NCI-H2081 (cell line): ENCODE measurements around the gene MAD1L1.

ENCODE experiments used
- DNase-seq, 2 experiments: peaks; one replicate each; lab custom pipeline; 2025; lab: John Stamatoyannopoulos, UW

MAD1L1 gene

DNA sequence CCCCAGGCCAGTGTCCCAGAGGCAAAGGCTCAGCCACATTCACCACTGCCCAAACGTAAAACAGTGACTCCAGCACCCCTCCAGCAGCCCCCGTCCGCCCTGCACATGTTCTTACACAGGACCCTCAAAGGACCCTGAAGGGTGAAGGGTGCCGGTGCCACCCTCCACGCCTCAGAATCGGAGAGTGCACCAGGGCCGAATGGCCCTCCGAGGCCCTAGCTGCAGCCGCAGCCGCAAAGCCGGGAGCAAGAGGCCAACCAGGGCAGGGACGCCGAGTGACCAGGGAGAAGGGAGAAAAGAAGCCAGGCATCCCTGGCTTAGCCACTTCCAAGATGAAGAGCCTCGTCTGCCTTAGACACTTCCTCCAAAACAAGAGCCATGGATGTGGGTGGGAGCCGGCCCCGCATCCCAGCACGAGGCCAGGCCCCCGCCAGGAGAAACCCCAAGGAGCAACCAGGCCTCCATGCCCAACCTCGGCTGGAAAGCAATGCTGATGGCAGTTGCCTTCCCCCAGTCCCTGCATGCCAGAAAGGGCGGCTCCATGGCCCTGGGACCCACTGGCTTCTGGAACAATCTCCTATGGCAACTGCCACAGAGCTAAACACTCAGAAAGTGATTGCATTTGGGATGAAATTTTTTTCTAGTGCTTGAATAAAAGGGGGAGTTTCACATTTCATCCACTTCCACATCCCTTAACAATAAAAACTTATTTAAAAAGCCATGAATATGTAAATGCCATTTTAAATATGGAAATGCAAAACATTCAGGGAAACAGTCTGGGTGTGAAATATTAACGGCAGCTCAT, 92.3 kb downstream of the MAD1L1 start:
- DNase-seq, result no peak

DNA sequence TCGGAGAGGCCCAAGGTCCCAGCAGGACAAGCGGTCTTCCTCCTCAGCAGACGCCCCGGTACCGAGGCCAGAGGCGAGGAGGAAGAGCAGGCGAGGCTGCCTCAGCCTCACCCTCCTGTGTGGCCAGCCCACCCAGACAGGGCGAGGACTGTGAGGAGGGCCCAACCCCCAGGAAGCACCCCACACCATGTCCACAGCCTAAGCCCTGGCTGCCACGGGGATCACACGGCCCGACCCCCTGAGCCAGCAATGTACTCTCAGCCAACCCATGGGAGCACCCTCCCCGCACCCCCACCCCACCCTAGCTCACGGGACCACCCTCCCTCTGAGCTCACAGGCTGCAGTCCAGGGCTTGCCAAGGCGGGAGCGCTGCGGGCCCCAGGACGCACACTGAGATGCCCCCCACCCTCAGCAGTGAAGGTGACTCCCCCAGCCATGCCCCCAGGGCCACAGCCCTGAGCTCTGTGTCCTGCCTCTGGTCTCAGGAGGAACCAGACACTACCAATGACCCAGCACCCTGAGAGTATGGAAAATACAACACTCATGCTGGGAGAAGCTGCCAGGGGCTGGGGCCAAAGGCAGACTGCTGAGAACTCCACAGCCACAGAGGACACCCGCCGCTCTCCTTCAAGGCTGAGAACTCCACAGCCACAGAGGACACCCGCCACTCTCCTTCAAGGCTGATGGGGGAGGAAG, 93.6 kb downstream of the MAD1L1 start:
- no peak for DNase-seq

DNA sequence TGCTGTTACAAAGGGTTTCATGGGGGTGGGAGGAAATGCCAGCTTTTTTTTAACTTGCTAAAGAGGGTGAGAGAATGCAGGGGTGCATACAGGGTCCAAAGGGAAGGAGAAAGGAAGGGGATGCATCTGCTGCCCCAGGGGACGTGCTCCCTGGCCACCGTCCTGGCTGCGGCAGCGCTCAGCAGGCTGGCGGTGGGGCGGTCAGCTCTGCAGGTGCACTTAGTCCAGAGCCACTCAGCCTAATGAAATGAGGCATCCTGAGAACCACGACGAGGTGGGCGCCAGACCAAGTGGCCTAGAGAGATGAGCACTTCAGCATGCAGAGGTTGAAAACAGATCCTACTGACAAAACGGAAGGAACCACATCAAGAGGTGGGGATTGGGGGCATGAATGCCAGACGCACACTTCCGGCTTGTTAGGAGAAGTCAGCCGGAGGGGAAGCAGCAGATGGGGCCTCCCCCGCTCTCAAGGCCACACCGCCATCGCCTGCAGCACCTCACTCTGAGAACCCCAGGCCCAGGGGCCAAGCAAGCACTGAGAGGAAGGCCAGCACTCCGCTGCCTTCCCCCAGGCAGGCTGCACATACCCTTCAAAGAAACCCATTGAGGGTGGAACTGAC, 94.5 kb downstream of the MAD1L1 start:
- DNase-seq, result no peak

DNA sequence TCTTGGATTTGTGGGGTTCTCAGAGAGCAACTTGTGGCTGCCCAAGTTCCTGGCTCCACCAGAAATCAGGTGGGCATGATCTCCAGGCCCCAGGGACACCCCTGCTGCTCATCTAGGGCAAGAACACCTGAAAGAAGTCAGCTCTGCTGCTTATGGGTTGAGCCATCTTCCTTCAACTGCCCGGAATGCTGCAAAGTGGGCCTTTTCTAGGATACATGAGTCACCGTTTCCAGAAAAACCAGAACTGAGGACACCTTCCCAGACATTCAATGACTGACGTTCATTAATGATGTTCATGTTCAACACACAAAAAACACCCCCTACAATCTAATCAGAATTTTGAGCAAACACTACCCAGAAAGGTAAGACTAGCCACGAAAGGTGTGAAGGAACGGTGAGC, 98.0 kb downstream of the MAD1L1 start:
- no peak for DNase-seq

DNA sequence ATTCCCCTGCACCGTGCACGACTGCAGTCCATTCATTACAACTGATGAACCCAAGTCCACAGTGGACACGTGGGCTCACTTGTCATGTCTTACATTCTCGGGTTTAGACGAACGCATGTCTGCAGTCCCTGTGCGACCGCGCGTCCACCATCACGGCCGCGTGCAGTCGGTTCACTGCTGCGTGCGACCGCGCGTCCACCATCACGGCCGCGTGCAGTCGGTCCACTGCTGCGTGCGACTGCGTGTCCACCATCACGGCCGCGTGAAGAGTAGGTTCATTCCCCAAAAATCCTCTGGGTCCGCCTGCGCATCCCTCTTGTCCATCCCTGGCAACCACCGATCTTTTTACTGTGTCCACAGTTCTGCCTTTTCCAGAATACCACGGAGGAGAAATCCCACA, 100.5 kb downstream of the MAD1L1 start:
- no peak for DNase-seq

DNA sequence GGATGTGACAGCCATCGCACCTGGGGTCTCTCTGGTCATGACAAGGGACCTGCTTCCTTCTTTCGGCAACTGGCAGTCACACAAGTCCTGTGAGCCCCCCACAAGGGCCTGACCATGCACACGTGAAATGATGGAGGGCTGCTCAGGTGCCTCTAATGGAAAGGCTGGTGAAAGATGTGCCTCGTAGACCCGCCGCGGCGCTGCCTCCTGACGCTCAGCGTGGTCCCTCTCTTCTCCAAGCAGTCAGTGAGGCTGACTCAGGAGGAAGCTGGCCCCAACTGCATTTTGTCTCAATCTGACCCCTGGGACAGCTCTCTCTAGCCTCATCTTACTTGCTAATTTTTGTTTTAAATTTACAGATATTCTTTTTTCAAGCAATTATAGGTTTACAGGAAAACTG, 100.9 kb downstream of the MAD1L1 start:
- no peak for DNase-seq

DNA sequence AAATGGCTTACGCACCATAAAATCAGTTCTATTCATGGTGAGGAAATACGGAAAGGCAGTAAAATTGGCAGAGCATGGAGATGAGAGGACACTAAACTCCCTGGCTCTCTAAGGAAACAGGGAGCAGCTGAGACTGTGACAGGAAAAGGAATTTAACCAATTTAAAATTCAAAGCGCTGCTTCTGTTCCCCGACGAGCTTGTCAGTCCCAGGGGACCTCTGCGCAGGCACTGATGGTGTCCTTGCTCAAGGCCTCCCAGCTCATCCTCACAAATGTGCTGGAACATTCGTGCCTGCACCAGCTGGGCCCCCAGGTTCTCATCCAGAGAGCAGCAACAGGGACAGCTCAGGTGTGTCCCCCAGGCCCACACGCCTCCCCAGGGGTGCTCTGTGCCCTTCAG, 101.4 kb downstream of the MAD1L1 start:
- DNase-seq, result no peak

DNA sequence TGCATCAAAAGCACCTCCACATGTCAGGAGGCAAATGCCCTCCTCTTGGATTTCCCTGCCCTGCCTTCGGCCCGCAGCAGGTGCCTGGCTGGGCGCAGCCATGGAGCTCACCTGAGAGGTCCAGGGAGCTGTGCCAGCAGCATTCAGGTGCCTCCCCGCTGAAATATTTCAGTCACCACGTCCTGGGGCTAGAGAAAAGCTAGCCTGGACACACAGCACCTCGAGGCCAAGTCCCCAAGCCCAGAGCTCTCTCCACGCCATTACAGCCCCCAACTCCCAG, 102.7 kb downstream of the MAD1L1 start:
- no peak for DNase-seq

DNA sequence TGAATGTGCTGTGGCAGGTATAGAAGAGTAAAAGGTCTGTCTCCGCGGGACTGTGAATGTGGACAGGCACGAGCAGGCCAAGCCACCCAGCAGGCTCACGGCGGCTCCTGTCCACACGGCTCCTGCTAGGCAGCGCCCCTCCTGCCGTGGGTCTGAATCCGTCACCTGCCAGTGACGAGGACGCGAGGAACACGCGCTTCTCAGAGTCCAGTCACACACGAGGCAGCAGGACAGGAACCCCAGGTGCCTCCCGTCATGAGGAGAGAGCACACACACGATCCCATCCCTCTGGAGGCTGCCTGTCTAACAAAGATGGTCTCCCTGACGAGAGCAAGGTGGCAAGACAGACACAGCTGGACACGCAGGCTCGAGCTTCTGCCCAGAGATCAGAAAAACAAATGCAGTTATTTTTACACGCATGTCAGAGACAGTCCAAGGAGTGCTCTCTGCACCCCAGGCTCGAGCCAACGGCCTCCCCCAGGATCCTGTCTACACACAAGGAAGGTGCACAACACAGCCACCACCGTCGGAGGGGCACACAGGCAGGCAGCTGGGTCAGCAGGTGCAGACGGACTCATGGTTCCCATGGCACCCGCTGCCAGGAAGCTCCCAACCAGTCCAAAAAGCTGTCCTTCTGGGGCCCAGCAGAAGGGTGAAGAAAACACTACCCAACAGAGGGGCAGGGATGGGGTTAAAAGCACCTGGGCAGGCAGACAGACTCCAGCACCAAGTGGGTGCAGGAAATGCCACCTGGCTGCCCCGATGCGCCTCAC, 103.2 kb downstream of the MAD1L1 start:
- DNase-seq, result peak in 1 of 2 experiments; percentile 26

DNA sequence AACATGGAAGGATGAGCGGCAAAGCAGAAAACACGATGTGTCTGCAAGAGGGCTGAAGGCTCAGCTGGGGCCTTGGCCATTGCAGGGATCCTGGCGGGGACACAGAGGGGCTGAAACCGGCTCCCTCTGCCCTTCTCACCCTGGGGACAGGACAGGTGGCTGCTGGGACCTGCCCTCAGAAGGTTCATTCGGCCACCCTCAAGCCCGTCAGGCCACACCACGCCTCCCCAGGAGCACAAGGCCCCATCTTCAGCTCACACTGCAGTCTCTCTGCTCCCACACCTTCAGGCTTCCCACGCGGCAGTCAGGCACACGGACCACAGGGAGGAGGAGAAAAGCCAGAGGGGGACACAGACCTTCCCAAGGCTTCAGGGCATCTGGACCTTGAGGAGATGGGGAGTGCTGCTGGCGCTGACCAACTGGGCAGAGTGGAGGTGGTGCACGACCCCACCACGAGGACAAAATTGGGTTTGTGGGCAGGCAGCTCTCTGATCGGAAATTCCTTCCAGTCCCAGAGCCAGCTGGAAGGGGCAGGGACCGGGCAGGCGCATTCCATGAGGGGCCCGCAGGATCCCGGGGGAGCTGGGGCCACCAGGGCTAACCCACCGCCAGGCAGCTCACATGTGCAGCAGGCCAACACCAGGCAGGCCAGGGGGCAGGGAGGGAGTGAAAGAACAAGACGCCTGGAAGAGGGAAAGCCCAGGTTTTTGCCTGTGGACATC, 104.0 kb downstream of the MAD1L1 start:
- no peak for DNase-seq

DNA sequence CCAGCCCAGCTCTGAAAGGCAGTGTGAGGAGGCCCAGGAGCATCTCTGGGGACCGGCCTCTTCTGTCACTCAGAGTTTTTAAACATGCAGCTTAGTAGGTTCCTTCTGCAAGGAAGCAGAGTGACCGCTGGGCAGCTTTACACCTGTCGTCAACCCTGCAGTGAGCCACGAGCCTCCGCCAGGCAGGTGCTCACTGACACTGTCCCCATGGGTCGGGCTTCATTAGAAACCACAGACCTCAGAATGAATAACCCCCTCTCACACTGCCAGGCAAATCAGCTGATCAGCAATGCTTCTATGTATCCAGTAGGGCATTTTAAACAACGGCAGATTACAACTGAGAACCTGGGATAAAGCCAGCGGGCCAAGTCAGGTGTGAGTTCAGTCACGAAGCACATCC, 106.1 kb downstream of the MAD1L1 start:
- no peak for DNase-seq

DNA sequence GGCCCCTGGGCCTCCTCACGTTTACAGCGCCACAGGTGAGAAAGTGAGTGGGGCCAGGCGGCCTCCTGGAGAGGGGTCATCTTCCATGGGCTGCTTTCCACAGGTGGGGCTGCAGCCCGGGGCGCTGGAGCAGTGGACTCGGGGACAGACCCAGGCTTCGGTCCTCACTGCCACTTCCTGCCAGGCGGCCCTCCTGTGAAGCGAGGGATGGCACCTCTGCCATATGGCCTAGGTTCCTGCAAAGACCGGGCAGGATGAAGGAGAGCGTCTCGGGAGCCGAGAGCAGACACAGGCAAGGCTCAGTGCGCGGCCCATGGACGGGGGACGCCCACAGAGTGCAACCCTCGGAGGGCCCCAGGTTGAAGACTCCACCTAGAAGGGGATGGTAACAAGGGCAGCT, 106.8 kb downstream of the MAD1L1 start:
- DNase-seq, result no peak

DNA sequence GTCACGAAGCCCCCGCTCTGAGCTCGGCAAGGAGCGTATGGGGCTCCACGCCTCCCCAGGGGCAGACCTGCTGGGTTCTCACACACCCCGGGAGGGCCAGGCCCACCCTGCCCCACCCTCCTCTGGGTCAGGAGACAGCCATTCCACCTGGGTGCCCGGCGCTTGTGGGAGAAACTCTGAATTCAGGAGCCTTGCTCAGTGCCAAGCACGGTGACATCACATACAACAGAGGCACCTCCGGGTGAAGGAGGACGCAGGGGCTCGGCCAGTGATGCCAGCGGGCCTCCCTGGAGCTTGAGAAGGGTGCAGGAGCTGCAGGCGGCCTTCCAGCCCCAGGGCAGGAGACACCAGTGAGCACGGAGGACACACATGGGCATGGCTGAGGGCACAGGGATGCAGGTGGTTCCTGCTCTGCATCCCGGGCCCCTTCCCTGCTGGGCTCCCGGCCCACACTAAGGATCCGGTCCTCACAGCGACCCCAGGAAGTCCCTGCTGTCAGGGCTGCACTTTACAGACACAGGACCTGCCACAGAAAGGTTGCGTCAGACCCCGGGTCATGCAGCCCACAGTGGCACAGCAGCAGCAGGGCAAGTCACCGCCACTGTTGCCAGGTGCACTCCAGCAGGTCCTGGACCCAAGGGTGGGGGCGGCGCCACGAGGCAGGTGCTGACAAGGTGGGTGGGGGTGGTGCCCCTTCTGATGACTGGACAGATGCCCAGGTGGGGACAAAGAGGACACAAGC, 108.0 kb downstream of the MAD1L1 start:
- DNase-seq, result peak in 1 of 2 experiments; percentile 25

DNA sequence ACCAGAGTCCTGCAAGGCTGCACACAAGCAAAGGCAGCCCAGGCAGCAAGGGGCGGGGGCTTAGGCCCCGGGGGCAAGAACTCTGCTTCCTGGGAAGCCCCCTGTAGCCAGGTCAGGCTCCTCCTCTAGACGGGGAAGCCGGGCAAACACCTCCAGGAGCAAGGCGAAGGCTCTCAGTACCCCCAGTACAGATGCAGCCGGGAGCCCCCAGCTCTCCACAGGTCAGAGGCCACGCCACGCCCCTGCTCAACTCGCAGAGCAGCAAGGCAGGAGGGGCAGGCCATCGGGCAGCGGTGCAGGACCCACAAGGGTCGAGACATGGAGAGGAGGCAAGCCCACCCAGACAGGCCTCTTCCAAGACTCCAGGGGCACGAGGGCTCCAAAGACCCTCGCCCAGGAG, 108.8 kb downstream of the MAD1L1 start:
- DNase-seq, result no peak

DNA sequence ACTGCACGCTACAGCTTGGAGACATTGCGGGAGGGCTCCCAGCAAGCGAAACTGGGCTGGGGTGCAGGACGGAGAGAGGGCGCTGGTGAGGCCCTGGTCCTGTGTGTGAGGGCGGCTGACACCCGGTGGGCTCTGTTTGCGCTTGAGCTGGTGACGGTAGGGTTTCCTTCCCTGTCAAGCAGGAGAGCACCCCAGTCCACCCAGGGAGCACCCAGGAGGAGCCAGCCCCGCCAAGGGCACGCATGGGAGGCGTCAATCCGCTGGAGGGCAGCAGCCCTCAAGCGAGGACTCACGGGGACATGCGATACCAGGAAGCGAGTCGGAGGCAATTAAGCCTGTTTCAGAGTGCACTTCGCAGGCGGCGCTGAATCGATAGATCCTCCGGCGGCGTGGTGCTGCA, 109.4 kb downstream of the MAD1L1 start:
- DNase-seq, result peak; percentile 94 to 96

DNA sequence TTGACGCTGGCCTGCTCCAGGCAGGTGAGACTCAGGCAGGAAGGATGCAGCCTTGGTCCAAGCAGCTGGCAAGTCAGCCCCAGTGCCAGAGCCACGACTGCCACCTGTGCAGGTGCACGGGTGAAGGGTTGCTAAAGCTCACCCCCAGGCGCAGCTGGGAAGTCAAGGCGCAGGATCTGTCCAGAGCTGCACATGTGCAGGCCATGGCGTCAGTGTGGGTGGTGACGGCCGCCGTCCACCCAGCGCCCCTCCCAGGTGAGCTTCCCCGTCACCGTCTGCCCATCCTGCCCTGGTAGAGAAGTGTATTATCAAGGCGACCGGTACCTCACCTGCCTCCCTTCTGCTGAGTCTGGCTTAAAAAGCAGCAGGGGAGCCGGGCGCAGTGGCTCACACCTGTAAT, 110.1 kb downstream of the MAD1L1 start:
- no peak for DNase-seq

DNA sequence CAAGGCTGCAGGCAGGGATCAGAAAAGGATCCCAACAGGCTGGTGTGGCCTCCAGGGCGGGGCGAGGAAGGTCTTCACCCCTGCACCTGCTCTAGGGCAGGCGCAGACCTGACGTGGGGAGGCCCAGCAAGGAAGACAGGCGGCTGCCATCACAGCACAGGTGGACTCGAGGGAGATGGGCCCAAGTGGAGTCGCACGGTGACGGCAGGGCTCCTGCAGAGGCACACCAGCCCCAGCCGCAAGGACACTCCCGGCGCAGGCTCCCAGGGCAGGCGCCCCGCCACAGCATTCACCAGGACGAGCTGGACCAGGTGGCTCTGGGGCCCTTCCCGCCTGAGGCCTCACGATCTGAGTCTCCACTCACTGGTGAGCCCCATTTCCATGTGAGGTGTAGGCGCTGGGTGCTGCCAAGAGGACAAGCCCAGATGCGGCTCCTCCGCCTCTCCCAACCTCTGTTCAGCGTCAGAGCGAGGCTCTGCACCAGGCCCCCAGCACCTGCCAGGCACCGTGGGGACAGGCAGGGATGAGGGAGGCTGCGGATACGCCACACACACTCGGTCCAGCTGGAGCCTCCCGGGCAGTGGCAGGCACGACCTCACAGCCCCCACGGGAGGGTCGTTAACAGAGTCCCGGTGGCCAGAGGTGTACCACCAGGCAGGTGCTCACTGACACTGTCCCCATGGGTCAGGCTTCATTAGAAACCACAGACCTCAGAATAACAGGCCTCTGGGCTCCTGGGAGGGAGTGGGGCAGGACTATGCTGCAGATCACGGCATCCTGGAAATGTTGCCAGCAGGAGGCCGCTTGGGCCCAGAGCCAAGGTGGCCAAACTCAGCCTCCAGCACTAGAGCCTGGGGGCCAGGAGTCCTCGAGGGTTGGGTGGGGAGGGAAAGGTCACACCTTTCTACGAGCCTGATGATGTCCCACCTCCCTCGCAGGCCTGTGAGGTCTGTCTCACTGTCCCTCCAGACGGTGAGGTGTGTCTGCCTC, 111.6 kb downstream of the MAD1L1 start:
- DNase-seq, result no peak

DNA sequence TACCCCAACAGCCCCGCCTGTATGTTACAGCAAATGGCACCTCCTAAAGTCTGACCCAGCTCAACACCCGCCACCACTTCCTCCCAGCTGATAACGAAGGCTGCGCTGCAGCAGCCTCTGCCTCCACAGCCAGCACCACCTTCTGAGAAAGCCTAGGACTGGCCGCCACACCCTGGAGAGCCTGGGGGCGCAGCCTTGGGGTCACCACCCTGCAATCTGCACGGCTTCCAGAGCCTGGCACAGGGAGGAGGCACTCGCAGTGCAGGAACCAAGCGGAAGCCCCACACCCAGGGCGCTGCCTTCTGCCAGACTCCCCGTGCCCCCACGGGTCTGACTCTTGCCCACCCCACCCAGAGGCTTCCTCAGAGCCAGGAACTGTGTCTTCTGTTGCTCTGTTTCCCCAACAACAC, 112.5 kb downstream of the MAD1L1 start:
- DNase-seq, result no peak

DNA sequence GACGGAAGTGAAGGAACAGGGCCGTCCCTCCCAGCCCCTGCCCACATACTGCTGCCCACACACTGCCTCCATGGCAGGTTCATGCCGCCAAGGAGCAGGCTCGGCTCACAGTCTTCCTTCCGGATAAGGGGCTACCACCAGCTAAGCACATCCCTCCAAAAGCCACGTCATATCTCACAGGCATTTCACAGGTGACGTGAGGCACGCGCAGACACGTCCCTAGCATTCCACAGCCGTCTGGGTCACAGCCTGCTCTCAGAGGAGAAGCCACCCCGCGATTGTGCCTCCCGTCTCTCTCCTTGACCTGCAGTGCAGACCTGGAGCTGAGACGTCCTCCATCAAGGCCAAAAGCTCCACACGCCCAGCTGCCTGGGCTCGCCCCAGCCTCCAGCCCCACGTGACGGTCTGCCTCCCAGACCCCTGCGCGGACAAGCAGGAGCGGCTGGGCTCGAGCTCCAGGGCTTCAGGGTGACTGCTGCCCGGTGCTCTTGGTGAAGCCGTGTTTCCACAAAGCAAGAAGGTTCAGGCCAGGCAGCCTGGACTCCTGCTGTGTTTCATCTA, 114.0 kb downstream of the MAD1L1 start:
- no peak for DNase-seq

DNA sequence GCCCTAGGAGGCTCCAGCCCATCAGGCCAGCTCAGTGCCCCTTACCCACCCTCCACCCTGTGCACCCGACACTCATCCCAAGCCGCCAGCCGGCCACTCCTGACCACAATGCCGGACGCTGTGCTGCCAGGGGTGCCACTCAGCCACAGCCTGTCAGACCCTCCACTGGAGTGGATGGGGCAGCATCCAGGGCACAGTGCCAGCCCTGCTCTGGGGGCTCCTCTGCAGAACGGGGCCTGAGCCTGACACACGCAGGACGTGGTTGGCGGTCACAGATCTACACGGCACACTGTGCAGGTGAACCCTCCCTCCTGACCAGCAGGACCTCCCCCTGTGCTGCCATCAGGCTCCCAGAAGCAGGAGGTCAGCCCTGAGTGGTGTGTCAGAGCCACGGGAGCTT, 114.7 kb downstream of the MAD1L1 start:
- DNase-seq, result no peak
